GM12878 (cell line): Measurements from ENCODE around the gene SRPRB. TPM values are rescaled to one million over a fixed set of nuclear protein-coding genes. Genes with fewer than 3 reads are reported as not detected.

Experiments
- ATAC-seq: fragments of 200-7000 bp; cut with Tn5 transposase; 3 replicates; pipeline ENCODE4 v1.9.1; 2020; ENCODE audit warnings: mild to moderate bottlenecking, moderate library complexity
- BruUV-seq: library from RNA; stranded (reverse); fragments of 400-500 nt; replicated peaks from 2 replicates; lab custom pipeline; 2021; lab: Mats Ljungman, UMichigan
- CTCF ChIA-PET: fragments of 300-600 bp; sonication (Branson Sonifier 250); formaldehyde crosslinking; extraction: SDS; loops from one replicate; lab custom pipeline; 2021; ENCODE audit warnings: inconsistent platforms; lab: Yijun Ruan, JAX
- POLR2A ChIA-PET: fragments of 350-600 bp; formaldehyde crosslinking; extraction: SDS; loops from one replicate; lab custom pipeline; 2021; ENCODE audit warnings: inconsistent platforms; lab: Charles Lee
- RAD21 ChIA-PET: fragments of 300-600 bp; sonication (Branson Sonifier 250); formaldehyde crosslinking; loops from one replicate; lab custom pipeline; 2023; ENCODE audit warnings: antibody characterized with exemption; ENCODE audit not compliant: unreplicated experiment; lab: Charles Lee
- SMC1A ChIA-PET: fragments of 300-600 bp; sonication (Branson Sonifier 250); formaldehyde crosslinking; loops from one replicate; lab custom pipeline; 2023; ENCODE audit not compliant: unreplicated experiment, uncharacterized antibody; lab: Charles Lee
- DNase-seq: peaks from one replicate; pipeline ENCODE4 v3.0.0-alpha.2; 2011; ENCODE audit warnings: low read depth, low spot score
- FAIRE-seq: peaks from 3 replicates; lab custom pipeline; 2011; peaks lifted over from hg19 to GRCh38; lab: Jason Lieb, UNC
- H2AFZ ChIP-seq: 2 replicates; pipeline ENCODE4 v1.6.0; 2011; ENCODE audit warnings: low read depth, low read length, control low read depth; ENCODE audit not compliant: control insufficient read depth
- H3K27ac ChIP-seq: 2 replicates; pipeline ENCODE4 v1.5.1; 2011; ENCODE audit warnings: control low read depth; ENCODE audit not compliant: control insufficient read depth, insufficient read depth
- H3K27me3 ChIP-seq, 2 experiments: replicated peaks in 1 of 2; 2 replicates each; pipeline versions ENCODE4 v1.6.0 to v1.6.1; 2011; ENCODE audit warnings: low read length in 1 of 2; ENCODE audit not compliant: control insufficient read depth in 2 of 2, insufficient read depth in 2 of 2
- H3K36me3 ChIP-seq, 2 experiments: 2 replicates each; pipeline ENCODE4 v1.5.1; 2011; ENCODE audit warnings: low read length in 1 of 2; ENCODE audit not compliant: control insufficient read depth in 2 of 2, insufficient read depth in 2 of 2
- H3K4me1 ChIP-seq: 2 replicates; pipeline ENCODE4 v1.6.1; 2011; ENCODE audit warnings: mild to moderate bottlenecking, low read length, moderate library complexity, mixed read lengths; ENCODE audit not compliant: control insufficient read depth, insufficient read depth
- H3K4me2 ChIP-seq: 2 replicates; pipeline ENCODE4 v1.6.0; 2011; ENCODE audit warnings: control low read depth; ENCODE audit not compliant: control insufficient read depth, insufficient read depth
- H3K4me3 ChIP-seq: fragments of 200-600 bp; sonication (generic); 2 replicates; pipeline ENCODE4 v1.5.1; 2016
- H3K79me2 ChIP-seq: 2 replicates; pipeline ENCODE4 v1.6.0; 2011; ENCODE audit warnings: low read length; ENCODE audit not compliant: control insufficient read depth, insufficient read depth
- H3K9ac ChIP-seq: 2 replicates; pipeline ENCODE4 v1.8.0; 2011; ENCODE audit warnings: low read length, control low read depth, mixed read lengths; ENCODE audit not compliant: control insufficient read depth, insufficient read depth
- H3K9me3 ChIP-seq: replicated peaks from 3 replicates; pipeline ENCODE4 v1.5.1; 2011; ENCODE audit warnings: mild to moderate bottlenecking, low read length; ENCODE audit not compliant: control insufficient read depth, insufficient read depth
- H4K20me1 ChIP-seq: 2 replicates; pipeline ENCODE4 v1.6.0; 2011; ENCODE audit not compliant: control insufficient read depth, insufficient read depth
- E2F4 ChIP-seq: IDR thresholded peaks from 2 replicates; pipeline ENCODE4 v1.6.1; 2012; ENCODE audit warnings: low read depth, low read length, improper control_type of control experiment
- E4F1 ChIP-seq: fragments of 450-650 bp; IDR thresholded peaks from 2 replicates; pipeline ENCODE4 v1.6.1; 2018; ENCODE audit warnings: borderline replicate concordance, mild to moderate bottlenecking; ENCODE audit not compliant: partially characterized antibody
- HDAC2 ChIP-seq: fragments of 200-600 bp; sonication (generic); IDR thresholded peaks from 2 replicates; pipeline ENCODE4 v1.6.1; 2017
- HSF1 ChIP-seq: fragments of 150-350 bp; IDR thresholded peaks from 2 replicates; pipeline ENCODE4 v1.6.1; 2014; ENCODE audit warnings: mild to moderate bottlenecking, low read depth, low read length
- POLR2A ChIP-seq: IDR thresholded peaks from 2 replicates; pipeline ENCODE4 v1.6.1; 2011; ENCODE audit warnings: low read depth, mild to moderate bottlenecking, low read length
- POU2F2 ChIP-seq: IDR thresholded peaks from 3 replicates; pipeline ENCODE4 v1.6.1; 2011; ENCODE audit warnings: low read depth, mild to moderate bottlenecking, low read length, borderline replicate concordance
- RFX5 ChIP-seq: IDR thresholded peaks from 2 replicates; pipeline ENCODE4 v1.6.1; 2011; ENCODE audit warnings: low read depth, low read length, improper control_type of control experiment
- SIN3A ChIP-seq: IDR thresholded peaks from 2 replicates; pipeline ENCODE4 v1.6.1; 2012; ENCODE audit warnings: low read depth, low read length, improper control_type of control experiment
- SIX5 ChIP-seq: IDR thresholded peaks from 2 replicates; pipeline ENCODE4 v1.6.1; 2011; ENCODE audit warnings: mild to moderate bottlenecking, low read depth, low read length, moderate library complexity; ENCODE audit not compliant: severe bottlenecking
- SP1 ChIP-seq: IDR thresholded peaks from one replicate; pipeline ENCODE4 v1.6.1; 2011; ENCODE audit warnings: low read depth, low read length
- SUPT20H ChIP-seq: IDR thresholded peaks from 2 replicates; pipeline ENCODE4 v1.6.1; 2011; ENCODE audit warnings: low read depth, mild to moderate bottlenecking, low read length, moderate library complexity, borderline replicate concordance; ENCODE audit not compliant: control insufficient read depth
- ZBED1 ChIP-seq: IDR thresholded peaks from 2 replicates; pipeline ENCODE4 v1.6.1; 2016; ENCODE audit warnings: borderline replicate concordance
- ZNF384 ChIP-seq: IDR thresholded peaks from 2 replicates; pipeline ENCODE4 v1.6.1; 2012; ENCODE audit warnings: low read depth, mild to moderate bottlenecking, low read length, improper control_type of control experiment, borderline replicate concordance
- WGBS: methylation state at CpG from one replicate; pipeline ENCODE4 v1.1.6; 2016; ENCODE audit warnings: low lambda C conversion rate; ENCODE audit not compliant: insufficient replicate concordance, insufficient coverage; ENCODE audit errors: missing lambda C conversion rate; 5-methylcytosine and 5-hydroxymethylcytosine counted together
- in situ Hi-C: fragments of 300-500 bp; cut with MboI; formaldehyde crosslinking; loops from 9 replicates; pipeline ENCODE4 v1.14.3; 2018; ENCODE audit warnings: mixed read lengths
- intact Hi-C: fragments of 100-400 bp; cut with micrococcal nuclease; formaldehyde crosslinking; loops from one replicate; pipeline ENCODE4 v1.14.2; 2022; ENCODE audit not compliant: unreplicated experiment
- polyA plus RNA-seq, 11 experiments: library from polyadenylated mRNA; depleted of rRNA in 4 of 11; unstranded in 6 of 11; stranded (reverse) in 5 of 11; fragments of >200 nt; fragmentation: Nextera tagmentation in 4 of 11; fragmentation: Illumina TruSeq in 1 of 11; extraction: Ambion mirVana in 4 of 11; extraction: Trizol in 1 of 11; gene quantifications; 1 replicate in 1 of 11; 2 replicates in 10 of 11; pipeline versions ENCODE4 v1.2.1 to v1.2.3, GENCODE V29; 2011 to 2016; ENCODE audit warnings: inconsistent platforms in 2 of 11, missing spikeins in 2 of 11, low read depth in 1 of 11
- total RNA-seq, 4 experiments: library from RNA; depleted of rRNA in 3 of 4; stranded (reverse); fragments of >200 nt in 3 of 4; fragmentation: Illumina TruSeq in 1 of 4; extraction: Trizol in 1 of 4; gene quantifications; 2 replicates each; pipeline versions ENCODE4 v1.2.1 to v1.2.3, GENCODE V29; 2013 to 2021

SRPRB gene
- total and polyA plus RNA-seq, 10 of the 15 experiments (the other 5 are each of a cell fraction or from before 2014, with no cell fraction given) = 30.6 to 107 (median 46.6) TPM

GRCh38 chr3:133851266-133851906, 45.8 kb downstream of the SRPRB start:
- ATAC-seq = peak; percentile 76
- FAIRE-seq = no peak
- peaks cover 44% of the 10 kb centered on the region for H3K4me1 ChIP-seq
- DNase-seq = no peak
- intact Hi-C loops = no loop called here
- TF ChIP-seq SIX5 = no peak
- TF ChIP-seq SUPT20H = no peak
- TF ChIP-seq HSF1 = no peak
- peak overlapping the region; percentile 45 for H3K27ac ChIP-seq
- H3K79me2 ChIP-seq = no peaks in the 10 kb centered on the region
- in situ Hi-C loops = no loop called here
- RAD21 ChIA-PET = no interaction called here
- 8% methylated on average over 5 of the region's 5 CpGs for WGBS
- H4K20me1 ChIP-seq = no peaks in the 10 kb centered on the region
- H3K4me3 ChIP-seq = no peak overlapping the region
- POLR2A ChIA-PET = no interaction called here
- no peaks in the 10 kb centered on the region; the same call in 2 of the 3 replicates for H3K9me3 ChIP-seq
- H2AFZ ChIP-seq = no peak overlapping the region
- H3K36me3 ChIP-seq = no peaks in the 10 kb centered on the region
- SMC1A ChIA-PET = no interaction called here
- no TSS peak for BruUV-seq
- H3K4me2 ChIP-seq = peak overlapping the region; percentile 75
- peaks cover 0 to 1% of the 10 kb centered on the region in 2 experiments; a peak in 1 of 4 replicates for H3K27me3 ChIP-seq
- H3K9ac ChIP-seq = no peak overlapping the region
- CTCF ChIA-PET = no interaction called here

- Histone ChIP-seq H3K27me3 (peaks cover 0 to 1% of the 10 kb centered on the region in 2 experiments; a peak in 1 of 4 replicates), H3K4me2 (no peak overlapping the region), H3K27ac (peak overlapping the region; percentile 45; the same call in 1 of the 2 replicates), H3K4me3 (no peak overlapping the region), H3K4me1 (peaks cover 49% of the 10 kb centered on the region), H2AFZ (no peak overlapping the region), H3K79me2 (no peaks in the 10 kb centered on the region), H4K20me1 (no peaks in the 10 kb centered on the region), H3K9ac (no peak overlapping the region), H3K9me3 (no peaks in the 10 kb centered on the region; the same call in 2 of the 3 replicates), H3K36me3 (no peaks in the 10 kb centered on the region)
- SMC1A ChIA-PET = interaction anchor here (0.6 kb wide), 1 partner anchor 174 kb away, joined by 3 read pairs; no protein-coding TSS in a partner anchor
- CTCF ChIA-PET = no interaction called here
- intact Hi-C loops = no loop called here
- DNase-seq (no peak), ATAC-seq (no peak), FAIRE-seq (no peak)
- in situ Hi-C loops = no loop called here
- 72% methylated on average over 8 of the region's 8 CpGs for WGBS
- no TSS peak for BruUV-seq
- RAD21 ChIA-PET = no interaction called here
- POLR2A ChIA-PET = no interaction called here
- TF ChIP-seq E2F4 (no peak), HDAC2 (no peak), POLR2A (no peak), ZBED1 (no peak), RFX5 (no peak), ZNF384 (no peak), E4F1 (no peak), POU2F2 (no peak), SP1 (no peak), SIN3A (no peak)
Observed at GRCh38 chr3:133851931-133852330, 46.3 kb downstream of the SRPRB start.
